ENCODE data around the gene EMC9.

- no peak for TF ChIP-seq EZH2 (IDR thresholded peaks at IDR 0.05; ENCODE audit: low read depth)
- TF ChIP-seq, protein P1, sequence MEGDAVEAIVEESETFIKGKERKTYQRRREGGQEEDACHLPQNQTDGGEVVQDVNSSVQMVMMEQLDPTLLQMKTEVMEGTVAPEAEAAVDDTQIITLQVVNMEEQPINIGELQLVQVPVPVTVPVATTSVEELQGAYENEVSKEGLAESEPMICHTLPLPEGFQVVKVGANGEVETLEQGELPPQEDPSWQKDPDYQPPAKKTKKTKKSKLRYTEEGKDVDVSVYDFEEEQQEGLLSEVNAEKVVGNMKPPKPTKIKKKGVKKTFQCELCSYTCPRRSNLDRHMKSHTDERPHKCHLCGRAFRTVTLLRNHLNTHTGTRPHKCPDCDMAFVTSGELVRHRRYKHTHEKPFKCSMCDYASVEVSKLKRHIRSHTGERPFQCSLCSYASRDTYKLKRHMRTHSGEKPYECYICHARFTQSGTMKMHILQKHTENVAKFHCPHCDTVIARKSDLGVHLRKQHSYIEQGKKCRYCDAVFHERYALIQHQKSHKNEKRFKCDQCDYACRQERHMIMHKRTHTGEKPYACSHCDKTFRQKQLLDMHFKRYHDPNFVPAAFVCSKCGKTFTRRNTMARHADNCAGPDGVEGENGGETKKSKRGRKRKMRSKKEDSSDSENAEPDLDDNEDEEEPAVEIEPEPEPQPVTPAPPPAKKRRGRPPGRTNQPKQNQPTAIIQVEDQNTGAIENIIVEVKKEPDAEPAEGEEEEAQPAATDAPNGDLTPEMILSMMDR (conservative IDR thresholded peaks at IDR 0.05): no peak
These were observed 10.2 kb upstream of the EMC9 start for GRCh38 chr14:24151404-24152080.

Data from PC-9 (cell line).